Panc1 (cell line): Measurements from ENCODE around the gene WDR82. TPM values are rescaled to one million over a fixed set of nuclear protein-coding genes. Genes with fewer than 3 reads are reported as not detected.

Experiments
- ATAC-seq: fragments of 200-7000 bp; cut with Tn5 transposase; 2 replicates; pipeline ENCODE4 v1.9.1; 2020; ENCODE audit warnings: mild to moderate bottlenecking, moderate library complexity
- BruUV-seq: library from RNA; stranded (reverse); fragments of 400-500 nt; replicated peaks from 2 replicates; lab custom pipeline; 2021; lab: Mats Ljungman, UMichigan
- CTCF ChIA-PET: fragments of 300-600 bp; sonication (Branson Sonifier 250); formaldehyde crosslinking; loops from one replicate; lab custom pipeline; 2022; ENCODE audit warnings: antibody characterized with exemption; lab: Charles Lee
- POLR2A ChIA-PET: fragments of 300-600 bp; sonication (Branson Sonifier 250); formaldehyde crosslinking; loops from one replicate; lab custom pipeline; 2022; ENCODE audit warnings: antibody characterized with exemption; lab: Charles Lee
- DNase-seq: peaks from one replicate; pipeline ENCODE4 v3.0.0-alpha.2; 2010; ENCODE audit warnings: low read depth, low spot score
- H3K27ac ChIP-seq: 2 replicates; pipeline ENCODE4 v1.5.1; 2011; ENCODE audit warnings: mild to moderate bottlenecking, low read length, inconsistent platforms
- H3K27me3 ChIP-seq: fragments of 200-500 bp; sonication (Bioruptor generic); 2 replicates; pipeline ENCODE4 v1.6.0; 2014; ENCODE audit warnings: low read length, inconsistent platforms; ENCODE audit not compliant: control insufficient read depth, insufficient read depth
- H3K36me3 ChIP-seq: fragments of 200-500 bp; sonication (Bioruptor generic); 2 replicates; pipeline ENCODE4 v1.5.1; 2014; ENCODE audit warnings: inconsistent platforms, mild to moderate bottlenecking, low read length, moderate library complexity; ENCODE audit not compliant: control insufficient read depth, insufficient read depth
- H3K4me1 ChIP-seq: 2 replicates; pipeline ENCODE4 v1.5.1; 2011; ENCODE audit warnings: inconsistent platforms, mild to moderate bottlenecking, low read length, moderate library complexity; ENCODE audit not compliant: control insufficient read depth, insufficient read depth
- H3K4me3 ChIP-seq, 2 experiments: 2 replicates each; pipeline ENCODE4 v1.5.1; 2011 to 2012; ENCODE audit warnings: low read depth in 2 of 2, low read length in 2 of 2, mild to moderate bottlenecking in 2 of 2, inconsistent platforms in 1 of 2, moderate library complexity in 1 of 2
- H3K9me3 ChIP-seq: fragments of 200-500 bp; sonication (Bioruptor generic); 2 replicates; pipeline ENCODE4 v1.5.1; 2014; ENCODE audit warnings: low read depth, mild to moderate bottlenecking, inconsistent platforms, low read length, moderate library complexity; ENCODE audit not compliant: control insufficient read depth, insufficient read depth
- POLR2AphosphoS5 ChIP-seq: IDR thresholded peaks from 2 replicates; pipeline ENCODE4 v1.6.1; 2012; ENCODE audit warnings: mild to moderate bottlenecking, low read depth, low read length, moderate library complexity
- SIN3A ChIP-seq: IDR thresholded peaks from 2 replicates; pipeline ENCODE4 v1.6.1; 2012; ENCODE audit warnings: low read depth, mild to moderate bottlenecking, low read length, moderate library complexity, borderline replicate concordance; ENCODE audit not compliant: insufficient read depth
- TCF7L2 ChIP-seq: IDR thresholded peaks from 2 replicates; pipeline ENCODE4 v1.6.1; 2011; ENCODE audit warnings: mild to moderate bottlenecking, low read depth, low read length, inconsistent platforms
- in situ Hi-C: cut with HindIII; loops from 2 replicates; pipeline ENCODE4 v1.10.0; 2016; ENCODE audit warnings: low sequenced_read_pairs, low pct_unique_long_range_greater_than_20kb
- intact Hi-C: fragments of 100-400 bp; cut with micrococcal nuclease; formaldehyde crosslinking; loops from one replicate; pipeline ENCODE4 v1.10.0; 2022; ENCODE audit not compliant: unreplicated experiment
- total RNA-seq: library from RNA; stranded (reverse); gene quantifications from one replicate; pipeline ENCODE4 v1.2.1, GENCODE V29; 2021; ENCODE audit not compliant: unreplicated experiment
- TF ChIP-seq, protein P1 (sequence below), 2 experiments: IDR thresholded peaks; 2 replicates each; pipeline ENCODE4 v1.6.1; 2011 to 2012; ENCODE audit warnings: low read depth in 2 of 2, control low read depth in 1 of 2, low read length in 1 of 2, mild to moderate bottlenecking in 1 of 2, moderate library complexity in 1 of 2; ENCODE audit not compliant: insufficient read depth in 1 of 2
- TF ChIP-seq, protein P2 (sequence below): fragments of 450-650 bp; IDR thresholded peaks from 2 replicates; pipeline ENCODE4 v1.5.1; 2017; ENCODE audit warnings: mild to moderate bottlenecking

WDR82 gene
- total RNA-seq, 1 experiment from 2014 or later = 57.9 TPM

DNA sequence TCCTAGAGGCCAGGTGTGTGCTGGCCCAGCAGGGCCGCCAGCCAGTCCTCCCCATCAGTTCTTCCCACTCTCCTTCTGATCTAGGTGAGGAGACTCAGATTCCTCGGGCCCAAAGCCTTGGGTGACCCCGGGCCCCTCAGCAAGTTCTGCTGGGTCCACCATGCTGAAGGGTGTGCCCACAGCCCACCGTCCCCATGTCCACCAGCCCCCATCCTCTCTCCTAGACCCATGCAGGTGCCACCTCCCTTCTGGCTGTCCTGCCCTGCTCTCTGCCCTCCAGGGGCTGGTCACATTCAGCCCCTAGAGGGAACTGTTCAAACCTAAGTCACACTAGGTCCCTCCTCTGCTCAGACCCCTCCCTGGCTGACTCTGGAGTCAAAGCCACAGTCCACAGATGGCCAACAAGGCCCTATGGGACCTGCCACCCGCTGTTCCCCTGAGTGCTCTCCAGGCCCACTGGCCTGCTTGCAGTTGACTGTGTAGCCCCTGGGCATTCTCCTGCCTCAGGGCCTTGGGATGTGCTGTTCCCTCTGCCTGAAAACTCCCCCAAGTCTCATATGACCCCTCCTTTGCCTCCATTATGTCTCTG is 52.1 kb downstream of the WDR82 start:
- no peaks in the 10 kb centered on the region for H3K9me3 ChIP-seq
- no peak overlapping the region for H3K27ac ChIP-seq
- in situ Hi-C loops (no loop called here), intact Hi-C loops (no loop called here)
- H3K27me3 ChIP-seq = no peaks in the 10 kb centered on the region
- H3K36me3 ChIP-seq = no peaks in the 10 kb centered on the region
- TF ChIP-seq TCF7L2 (no peak), SIN3A (no peak), POLR2AphosphoS5 (no peak)
- TF ChIP-seq, protein P1, sequence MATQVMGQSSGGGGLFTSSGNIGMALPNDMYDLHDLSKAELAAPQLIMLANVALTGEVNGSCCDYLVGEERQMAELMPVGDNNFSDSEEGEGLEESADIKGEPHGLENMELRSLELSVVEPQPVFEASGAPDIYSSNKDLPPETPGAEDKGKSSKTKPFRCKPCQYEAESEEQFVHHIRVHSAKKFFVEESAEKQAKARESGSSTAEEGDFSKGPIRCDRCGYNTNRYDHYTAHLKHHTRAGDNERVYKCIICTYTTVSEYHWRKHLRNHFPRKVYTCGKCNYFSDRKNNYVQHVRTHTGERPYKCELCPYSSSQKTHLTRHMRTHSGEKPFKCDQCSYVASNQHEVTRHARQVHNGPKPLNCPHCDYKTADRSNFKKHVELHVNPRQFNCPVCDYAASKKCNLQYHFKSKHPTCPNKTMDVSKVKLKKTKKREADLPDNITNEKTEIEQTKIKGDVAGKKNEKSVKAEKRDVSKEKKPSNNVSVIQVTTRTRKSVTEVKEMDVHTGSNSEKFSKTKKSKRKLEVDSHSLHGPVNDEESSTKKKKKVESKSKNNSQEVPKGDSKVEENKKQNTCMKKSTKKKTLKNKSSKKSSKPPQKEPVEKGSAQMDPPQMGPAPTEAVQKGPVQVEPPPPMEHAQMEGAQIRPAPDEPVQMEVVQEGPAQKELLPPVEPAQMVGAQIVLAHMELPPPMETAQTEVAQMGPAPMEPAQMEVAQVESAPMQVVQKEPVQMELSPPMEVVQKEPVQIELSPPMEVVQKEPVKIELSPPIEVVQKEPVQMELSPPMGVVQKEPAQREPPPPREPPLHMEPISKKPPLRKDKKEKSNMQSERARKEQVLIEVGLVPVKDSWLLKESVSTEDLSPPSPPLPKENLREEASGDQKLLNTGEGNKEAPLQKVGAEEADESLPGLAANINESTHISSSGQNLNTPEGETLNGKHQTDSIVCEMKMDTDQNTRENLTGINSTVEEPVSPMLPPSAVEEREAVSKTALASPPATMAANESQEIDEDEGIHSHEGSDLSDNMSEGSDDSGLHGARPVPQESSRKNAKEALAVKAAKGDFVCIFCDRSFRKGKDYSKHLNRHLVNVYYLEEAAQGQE (IDR thresholded peaks at IDR 0.05; ENCODE audit: insufficient read depth in 1 of 2, low read depth in 2 of 2, low read length in 1 of 2) = no peak
- TF ChIP-seq, protein P2, sequence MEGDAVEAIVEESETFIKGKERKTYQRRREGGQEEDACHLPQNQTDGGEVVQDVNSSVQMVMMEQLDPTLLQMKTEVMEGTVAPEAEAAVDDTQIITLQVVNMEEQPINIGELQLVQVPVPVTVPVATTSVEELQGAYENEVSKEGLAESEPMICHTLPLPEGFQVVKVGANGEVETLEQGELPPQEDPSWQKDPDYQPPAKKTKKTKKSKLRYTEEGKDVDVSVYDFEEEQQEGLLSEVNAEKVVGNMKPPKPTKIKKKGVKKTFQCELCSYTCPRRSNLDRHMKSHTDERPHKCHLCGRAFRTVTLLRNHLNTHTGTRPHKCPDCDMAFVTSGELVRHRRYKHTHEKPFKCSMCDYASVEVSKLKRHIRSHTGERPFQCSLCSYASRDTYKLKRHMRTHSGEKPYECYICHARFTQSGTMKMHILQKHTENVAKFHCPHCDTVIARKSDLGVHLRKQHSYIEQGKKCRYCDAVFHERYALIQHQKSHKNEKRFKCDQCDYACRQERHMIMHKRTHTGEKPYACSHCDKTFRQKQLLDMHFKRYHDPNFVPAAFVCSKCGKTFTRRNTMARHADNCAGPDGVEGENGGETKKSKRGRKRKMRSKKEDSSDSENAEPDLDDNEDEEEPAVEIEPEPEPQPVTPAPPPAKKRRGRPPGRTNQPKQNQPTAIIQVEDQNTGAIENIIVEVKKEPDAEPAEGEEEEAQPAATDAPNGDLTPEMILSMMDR = no peak
- DNase-seq = no peak
- ATAC-seq = no peak
- no TSS peak for BruUV-seq
- H3K4me1 ChIP-seq = no peaks in the 10 kb centered on the region
- no peak overlapping the region for H3K4me3 ChIP-seq
- POLR2A ChIA-PET = no interaction called here
- CTCF ChIA-PET = no interaction called here

DNA sequence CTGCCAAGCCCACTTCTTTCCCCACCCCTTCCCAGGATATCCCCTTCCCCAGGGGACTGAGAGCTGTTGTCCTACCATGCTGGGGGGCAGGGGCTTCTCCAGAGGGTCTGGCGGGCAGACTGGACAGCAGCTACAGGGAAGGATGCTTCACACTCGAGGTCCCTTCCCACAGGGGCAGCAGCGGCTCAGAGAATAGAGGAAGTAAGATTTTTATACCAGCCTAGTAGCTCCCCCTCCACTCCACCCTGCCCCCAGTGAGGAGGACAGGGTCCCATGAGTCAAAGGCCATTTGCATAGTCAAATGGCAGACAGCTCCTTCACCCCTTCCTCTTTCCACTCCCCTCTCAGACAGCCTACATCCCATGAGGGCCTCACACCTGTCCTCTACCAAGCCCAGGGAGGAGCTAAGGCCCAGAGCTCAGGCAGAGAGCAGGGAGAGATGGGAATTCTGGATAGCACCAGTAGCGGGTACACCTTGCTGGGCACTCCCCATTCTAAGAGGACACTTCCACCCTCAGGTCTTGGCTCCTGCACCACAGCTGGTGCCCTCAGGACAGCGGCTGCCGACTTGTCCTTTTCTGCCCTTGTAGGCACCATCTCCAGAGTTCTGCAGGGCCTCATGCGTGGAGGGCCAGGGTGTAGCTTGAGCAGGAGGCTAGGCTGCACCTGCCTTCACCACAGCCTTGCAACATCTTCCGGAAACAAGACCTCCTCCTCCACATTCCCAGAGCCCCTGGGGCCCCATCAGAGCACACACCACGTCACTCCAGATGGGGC is 52.8 kb downstream of the WDR82 start, which contains the start of gene TLR9:
TLR9 (minus strand) TSS at position 194 of the 777 bp plus-strand sequence; CDS start at position 78, 116 bp downstream.
- POLR2A ChIA-PET = interaction anchor here (0.6 kb wide), 1 partner anchor 34 kb away, joined by 7 read pairs; no protein-coding TSS in a partner anchor
- no peaks in the 10 kb centered on the region for H3K27me3 ChIP-seq
- TF ChIP-seq, protein P2 = no peak
- TF ChIP-seq POLR2AphosphoS5 (no peak), SIN3A (no peak), TCF7L2 (no peak)
- TF ChIP-seq, protein P1 (IDR thresholded peaks at IDR 0.05; ENCODE audit: insufficient read depth in 1 of 2, low read depth in 2 of 2, low read length in 1 of 2) = no peak
- H3K4me1 ChIP-seq = no peaks in the 10 kb centered on the region
- no peaks in the 10 kb centered on the region for H3K36me3 ChIP-seq
- no TSS peak for BruUV-seq
- no peak within 1 kb of the TSS for H3K27ac ChIP-seq
- H3K4me3 ChIP-seq = no peak within 1 kb of the TSS
- no peak for ATAC-seq
- intact Hi-C loops (no loop called here), in situ Hi-C loops (no loop called here)
- no peak for DNase-seq
- H3K9me3 ChIP-seq = no peaks in the 10 kb centered on the region
- CTCF ChIA-PET = no interaction called here
